ENCODE measurements around the gene RNF208.

DNA sequence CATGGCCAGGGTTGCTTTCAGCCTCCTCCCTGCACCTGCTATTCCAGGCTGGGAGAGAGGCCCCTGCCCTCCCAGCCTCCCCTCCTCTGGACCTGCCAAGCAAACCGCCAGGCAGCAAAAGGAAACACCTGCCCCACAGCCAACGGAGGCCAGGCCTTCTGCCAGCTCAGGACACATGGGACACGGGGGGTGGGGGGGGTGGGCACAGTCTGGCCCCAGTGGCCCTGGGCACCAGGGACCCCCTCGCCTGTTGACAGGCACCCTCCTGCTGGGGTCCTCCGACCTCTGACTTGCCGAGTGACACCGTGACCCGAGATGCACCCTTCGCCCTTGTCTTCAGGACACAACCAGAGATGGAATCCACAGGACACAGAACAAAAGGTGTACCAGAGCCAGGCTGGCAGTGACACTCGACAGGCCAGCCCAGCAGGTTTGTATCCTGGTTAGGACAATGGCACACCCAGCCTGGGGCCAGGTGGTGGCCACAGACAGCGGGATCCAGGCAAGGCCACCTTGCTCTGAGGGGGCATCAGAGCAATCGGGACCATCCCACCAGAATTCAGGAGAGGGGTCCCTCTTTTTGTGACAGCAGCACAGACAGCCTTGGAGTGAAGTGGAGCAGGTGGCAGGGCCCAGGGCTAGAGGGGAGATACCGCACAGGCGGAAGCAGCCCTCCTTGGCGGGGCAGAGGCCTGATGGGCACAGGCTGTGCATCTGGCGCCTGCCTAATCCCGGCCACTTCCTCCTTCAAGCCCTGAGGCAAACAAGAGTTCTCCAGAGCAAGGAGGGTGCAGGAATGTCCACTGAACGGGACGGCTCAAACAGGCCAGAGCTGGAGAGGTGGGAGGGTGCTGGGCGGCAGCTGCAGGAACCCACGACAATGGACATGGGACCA is 48.9 kb downstream of the RNF208 start:
- TF ChIP-seq, protein P1, sequence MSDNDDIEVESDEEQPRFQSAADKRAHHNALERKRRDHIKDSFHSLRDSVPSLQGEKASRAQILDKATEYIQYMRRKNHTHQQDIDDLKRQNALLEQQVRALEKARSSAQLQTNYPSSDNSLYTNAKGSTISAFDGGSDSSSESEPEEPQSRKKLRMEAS (IDR thresholded peaks at IDR 0.05; ENCODE audit: insufficient read depth, insufficient read length): no peak
- TF ChIP-seq MYC (IDR thresholded peaks at IDR 0.05; ENCODE audit: low read depth, low read length) (no peak), POLR2AphosphoS5 (IDR thresholded peaks at IDR 0.05; ENCODE audit: insufficient read depth, low read depth, low read length) (no peak), POLR2A (IDR thresholded peaks at IDR 0.05; ENCODE audit: low read depth, low read length) (no peak), FOS (IDR thresholded peaks at IDR 0.05; ENCODE audit: borderline replicate concordance, insufficient read depth, low read length) (no peak), JUN (IDR thresholded peaks at IDR 0.05; ENCODE audit: borderline replicate concordance, insufficient read depth, insufficient read length, low read depth) (no peak)
- TF ChIP-seq, protein P2, sequence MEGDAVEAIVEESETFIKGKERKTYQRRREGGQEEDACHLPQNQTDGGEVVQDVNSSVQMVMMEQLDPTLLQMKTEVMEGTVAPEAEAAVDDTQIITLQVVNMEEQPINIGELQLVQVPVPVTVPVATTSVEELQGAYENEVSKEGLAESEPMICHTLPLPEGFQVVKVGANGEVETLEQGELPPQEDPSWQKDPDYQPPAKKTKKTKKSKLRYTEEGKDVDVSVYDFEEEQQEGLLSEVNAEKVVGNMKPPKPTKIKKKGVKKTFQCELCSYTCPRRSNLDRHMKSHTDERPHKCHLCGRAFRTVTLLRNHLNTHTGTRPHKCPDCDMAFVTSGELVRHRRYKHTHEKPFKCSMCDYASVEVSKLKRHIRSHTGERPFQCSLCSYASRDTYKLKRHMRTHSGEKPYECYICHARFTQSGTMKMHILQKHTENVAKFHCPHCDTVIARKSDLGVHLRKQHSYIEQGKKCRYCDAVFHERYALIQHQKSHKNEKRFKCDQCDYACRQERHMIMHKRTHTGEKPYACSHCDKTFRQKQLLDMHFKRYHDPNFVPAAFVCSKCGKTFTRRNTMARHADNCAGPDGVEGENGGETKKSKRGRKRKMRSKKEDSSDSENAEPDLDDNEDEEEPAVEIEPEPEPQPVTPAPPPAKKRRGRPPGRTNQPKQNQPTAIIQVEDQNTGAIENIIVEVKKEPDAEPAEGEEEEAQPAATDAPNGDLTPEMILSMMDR (IDR thresholded peaks at IDR 0.05; ENCODE audit: extremely low read depth in 1 of 2, insufficient read depth in 1 of 2, low read depth in 1 of 2, low read length in 2 of 2): no peak

Data from endothelial cell of umbilical vein (primary cell).